Heart left ventricle (tissue), 13 donors: ENCODE results near the gene UQCRC1.

Experiments used
- CTCF ChIP-seq, 12 donors: fragments of 200-600 bp; sonication (generic) in 4 of 12; IDR thresholded peaks; one replicate each; pipeline versions ENCODE4 v1.5.0 to v1.8.0; 2018 to 2022; ENCODE audit warnings: antibody characterized with exemption in 12 of 12, mild to moderate bottlenecking in 5 of 12
- POLR2A ChIP-seq, 2 donors: fragments of 450-650 bp; IDR thresholded peaks; one replicate each; pipeline ENCODE4 v1.6.1; 2017; ENCODE audit warnings: antibody characterized with exemption in 2 of 2, mild to moderate bottlenecking in 2 of 2, moderate library complexity in 2 of 2
- donor health status: ischemic (EF 13 %, LVEDD 7.1; RV severe dilation, severe dysfunction).
- donor health status: DM: no; HTN: yes; CAD: no.
- donor health status: DM: no; HTN: no; CAD: no.
- donor health status: ischemic (EF 25% LVEDD 6.9; RV normal size, moderate dysfunction).
- donor health status: ischemic (EF 25% LVEDD 5.7; RV mildly dilated, moderate dysfunction).
- donor health status: ischemic (EF 35%, LVEDD 5.7; RV mildly dilated, moderate dysfunction).
- donor health status: nonischemic (EF 11% LVEDD 7.7; RV severe dilation, severe dysfunction).
- donor health status: DM: yes; HTN: yes; CAD: no.
- donor health status: PGD.
- donor health status: ischemic (EF 29% LVEDD 5.4; RV normal size, mild dysfunction).
- donor health status: nonischemic (EF 23%, LVEDD 6.1; RV moderate dilation, normal function).

GRCh38 chr3:48593337-48593736 lies 16.1 kb downstream of the UQCRC1 start:
- TF ChIP-seq CTCF (IDR thresholded peaks at IDR 0.05) (no peak), POLR2A (IDR thresholded peaks at IDR 0.05) (no peak)
